NK-92 (cell line): ENCODE measurements around the gene STAC3.
"Not testable (repeated sequence)": the region's sequence is repeated elsewhere in the genome, so short reads cannot be mapped to it uniquely, and the experiment has no call there.

Source experiments
- DNase-seq: peaks from one replicate; lab custom pipeline; 2025; ENCODE audit not compliant: unreplicated experiment; lab: John Stamatoyannopoulos, UW

Gene STAC3

DNA sequence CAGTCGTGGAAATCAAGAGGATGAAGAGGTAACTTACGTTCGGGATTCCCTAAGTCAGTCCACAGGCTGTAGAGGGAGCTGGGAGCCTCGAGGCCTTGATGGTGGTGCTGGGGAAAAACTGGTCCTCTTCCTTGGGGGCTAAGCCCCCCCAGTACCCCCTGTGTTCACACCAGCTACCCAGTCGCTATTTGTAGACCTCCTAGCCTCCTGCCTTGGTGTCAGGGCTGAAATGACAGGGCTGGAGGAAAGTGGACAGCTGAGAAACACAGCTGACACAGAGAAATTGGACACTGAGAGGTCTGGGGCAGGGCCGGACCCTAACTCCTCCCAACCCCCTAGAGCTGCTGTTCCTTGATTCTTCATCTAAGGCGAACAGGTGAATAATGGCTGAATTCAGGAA, at the start of gene STAC3:
STAC3 (minus strand) TSS at position 232 of the 400 bp plus-strand sequence. CDS start 1,551 bp downstream, outside the sequence.
- no peak for DNase-seq

DNA sequence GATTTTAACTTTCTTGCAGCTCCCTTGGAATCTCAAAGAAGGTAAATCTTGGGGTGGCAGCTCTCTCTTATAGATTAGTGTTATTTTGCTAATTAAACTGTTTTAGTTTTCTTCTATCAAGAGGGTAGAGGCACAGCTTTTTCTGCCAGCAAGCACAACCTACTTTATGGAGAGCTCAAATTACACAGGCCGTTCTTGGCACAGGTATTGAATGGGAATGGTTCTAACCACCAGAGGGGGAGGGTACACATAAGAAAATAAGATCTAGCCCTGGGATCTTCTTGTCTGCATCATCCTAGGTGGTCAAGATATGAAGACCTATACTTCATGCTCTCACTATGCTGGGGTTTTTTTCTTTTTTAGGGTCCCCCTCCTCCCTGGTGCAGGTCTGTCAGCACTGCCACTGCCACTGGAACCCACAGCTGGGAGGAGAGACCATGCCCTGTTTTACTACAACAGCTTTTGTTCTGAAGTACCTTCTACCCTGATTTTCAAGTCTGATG, 48.6 kb upstream of the STAC3 start:
- DNase-seq = no peak

DNA sequence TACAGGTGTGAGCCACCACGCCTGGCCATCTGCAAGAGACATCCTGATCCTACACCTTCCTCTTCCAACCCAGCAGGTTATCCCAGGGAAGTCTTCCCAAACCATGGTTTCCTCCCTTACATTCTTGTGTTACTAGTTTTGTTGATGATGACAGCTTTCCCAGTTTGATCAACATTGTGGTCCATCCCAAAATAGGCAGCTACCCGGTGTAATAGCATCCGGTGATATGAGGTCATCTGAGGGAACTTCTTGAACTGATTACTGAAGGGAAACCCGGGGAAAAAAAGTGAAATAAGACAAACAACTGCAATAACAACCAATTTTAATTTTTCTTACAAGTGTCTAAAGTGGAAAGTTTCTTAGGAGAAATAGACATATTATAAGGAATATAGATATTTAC, 45.3 kb upstream of the STAC3 start:
- DNase-seq = no peak

DNA sequence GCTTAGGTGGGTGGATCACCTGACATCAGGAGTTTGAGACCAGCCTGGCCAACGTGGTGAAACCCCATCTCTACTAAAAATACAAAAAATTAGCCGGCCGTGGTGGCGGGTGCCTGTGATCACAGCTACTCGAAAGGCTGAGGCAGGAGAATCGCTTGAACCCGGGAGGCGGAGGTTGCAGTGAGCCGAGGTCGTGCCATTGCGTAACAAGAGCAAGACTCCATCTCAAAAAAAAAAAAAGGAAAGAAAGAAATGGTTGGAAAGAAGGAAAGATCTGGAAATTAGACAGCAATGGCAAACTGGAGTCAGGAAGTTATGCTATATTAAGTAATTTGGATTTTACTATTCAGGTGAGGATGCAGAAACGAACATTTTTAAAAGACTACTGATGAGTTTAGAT, 31.1 kb upstream of the STAC3 start:
- DNase-seq = not testable (repeated sequence)

DNA sequence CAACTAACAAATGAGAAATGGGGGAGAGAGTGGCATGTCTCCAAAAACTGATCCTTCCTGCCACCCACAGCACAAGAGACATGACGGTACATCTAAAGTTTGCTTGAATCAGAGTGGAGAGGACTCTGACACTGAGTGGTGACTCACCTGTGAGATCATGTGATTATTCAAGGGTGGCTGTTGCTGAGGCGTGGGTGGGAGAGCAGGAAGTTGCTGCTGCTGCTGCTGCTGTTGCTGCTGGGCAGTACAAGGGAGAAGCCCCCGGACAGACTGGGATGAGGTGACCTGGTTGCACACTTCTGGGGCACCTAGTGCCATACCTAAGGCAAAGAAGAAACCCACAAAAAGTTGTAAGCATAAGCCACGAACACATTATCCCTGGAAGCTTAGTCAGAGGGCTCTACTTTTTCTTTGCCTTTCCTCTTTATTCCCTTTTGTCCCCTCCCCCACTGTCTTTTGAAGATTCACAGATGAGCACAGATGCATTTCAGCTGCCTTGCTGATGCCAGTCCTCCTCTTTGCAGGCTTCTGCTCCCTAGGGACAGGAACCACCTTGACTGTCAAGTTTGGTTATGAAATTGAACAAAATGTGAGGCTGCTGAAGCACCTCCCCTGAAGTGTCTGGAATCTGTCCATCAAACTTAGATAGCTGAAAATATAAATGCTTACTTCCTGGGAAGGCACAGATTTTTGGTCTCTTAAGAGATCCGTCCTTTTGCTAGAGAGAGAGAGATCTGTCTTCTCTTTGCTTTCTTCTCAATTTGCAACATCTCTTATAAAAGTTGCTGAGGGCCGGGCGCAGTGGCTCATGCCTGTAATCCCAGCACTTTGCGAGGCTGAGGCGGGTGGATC, 29.4 kb upstream of the STAC3 start:
- DNase-seq = no peak

DNA sequence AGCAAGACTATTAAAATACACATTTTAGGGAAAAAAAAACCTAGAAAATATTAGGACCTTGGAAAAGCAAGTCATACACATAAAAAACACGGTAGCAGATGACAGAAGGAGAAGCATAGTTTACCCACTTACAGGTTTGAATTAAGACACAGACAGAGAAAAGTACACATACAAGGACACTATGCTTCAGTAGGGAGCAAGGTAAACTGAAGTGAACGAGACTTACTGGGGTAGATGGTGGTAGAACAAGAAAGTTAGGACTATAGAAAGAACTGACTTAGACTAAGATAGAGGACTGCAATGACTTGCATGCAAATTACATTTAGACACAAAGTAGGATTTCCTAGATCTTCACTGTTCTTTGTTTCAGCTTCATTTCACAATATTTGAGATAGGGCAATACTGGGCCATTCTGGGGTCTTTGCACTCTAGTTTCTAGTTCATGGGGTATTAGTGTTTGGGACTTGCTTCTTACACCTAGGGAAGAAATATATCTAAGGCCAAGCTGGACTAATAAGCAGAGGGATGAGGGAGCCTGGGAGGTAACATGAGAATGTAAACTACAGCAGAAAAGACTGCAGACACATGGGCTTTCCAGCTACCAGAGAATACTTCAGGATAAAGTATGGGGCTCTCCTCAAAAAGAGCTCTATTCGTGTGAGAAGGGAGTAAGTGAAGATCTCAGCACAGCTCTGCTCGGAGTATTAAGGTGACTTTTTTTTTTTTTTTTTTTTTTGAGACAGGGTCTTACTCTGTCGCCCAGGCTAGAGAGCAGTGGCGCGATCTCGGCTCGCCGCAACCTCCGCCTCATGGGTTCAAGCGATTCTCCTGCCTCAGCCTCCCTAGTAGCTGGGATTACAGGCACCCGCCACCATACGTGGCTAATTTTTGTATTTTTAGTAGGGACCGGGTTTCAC, 27.7 kb upstream of the STAC3 start:
- no peak for DNase-seq

DNA sequence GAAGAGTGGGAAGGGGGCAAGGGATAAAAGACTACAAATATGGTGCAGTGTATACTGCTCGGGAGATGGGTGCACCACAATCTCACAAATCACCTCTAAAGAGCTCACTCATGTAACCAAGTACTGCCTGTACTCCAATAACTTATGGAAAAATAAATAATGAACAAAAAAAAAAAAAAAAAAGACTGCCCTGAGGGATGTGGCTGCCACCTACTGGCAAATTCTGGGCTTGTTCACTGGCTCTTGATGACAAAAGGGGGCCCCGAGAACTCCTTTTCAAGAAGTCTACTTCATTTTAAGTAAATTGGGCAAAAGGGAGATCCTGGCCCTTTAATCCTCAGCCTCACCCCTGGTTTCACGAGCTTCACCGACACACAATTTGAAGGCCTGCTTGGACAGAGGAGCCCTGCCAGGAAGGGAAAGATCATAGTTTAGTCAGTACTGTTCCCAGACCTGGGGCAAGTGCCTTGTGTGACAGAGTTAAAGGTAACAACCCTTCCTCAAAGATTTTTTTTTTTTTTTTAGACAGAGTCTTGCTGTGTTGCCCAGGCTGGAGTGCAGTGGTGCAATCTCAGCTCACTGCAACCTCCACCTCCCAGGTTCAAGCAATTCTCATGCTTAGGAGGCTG, 26.1 kb upstream of the STAC3 start:
- no peak for DNase-seq

DNA sequence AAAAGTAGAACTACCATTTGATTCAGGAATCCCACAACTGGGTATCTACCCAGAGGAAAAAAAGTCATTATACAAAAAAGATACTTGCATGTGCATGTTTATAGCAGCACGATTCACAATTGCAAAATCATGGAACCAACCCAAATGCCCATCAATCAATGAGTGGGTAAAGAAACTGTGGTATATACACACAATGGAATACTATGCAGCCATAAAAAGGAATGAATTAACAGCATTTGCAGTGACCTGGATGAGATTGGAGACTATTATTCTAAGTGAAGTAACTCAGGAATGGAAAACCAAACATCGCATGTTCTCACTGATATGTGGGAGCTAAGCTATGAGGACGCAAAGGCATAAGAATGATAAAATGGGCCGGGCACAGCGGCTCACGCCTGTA, 25.2 kb upstream of the STAC3 start:
- not testable (repeated sequence) for DNase-seq

DNA sequence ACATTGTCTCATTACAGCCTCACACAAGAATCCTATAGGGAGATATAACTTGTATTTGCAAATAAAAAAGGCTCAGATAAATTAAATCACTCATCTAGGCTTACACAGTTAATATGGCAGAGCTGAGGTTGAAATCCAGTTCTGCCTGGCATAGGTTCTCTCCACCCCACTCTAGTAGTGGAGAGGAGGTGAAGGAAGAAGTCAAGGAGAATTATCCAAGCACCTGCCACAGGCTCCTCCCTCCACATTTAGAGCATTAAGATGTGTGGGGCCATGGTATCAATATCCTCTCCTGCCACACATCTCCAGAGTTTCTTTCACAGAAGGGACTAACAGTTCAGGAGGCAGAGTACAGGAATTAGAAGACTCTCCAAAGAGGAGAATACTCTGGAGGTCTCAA, 22.5 kb upstream of the STAC3 start:
- DNase-seq = no peak

DNA sequence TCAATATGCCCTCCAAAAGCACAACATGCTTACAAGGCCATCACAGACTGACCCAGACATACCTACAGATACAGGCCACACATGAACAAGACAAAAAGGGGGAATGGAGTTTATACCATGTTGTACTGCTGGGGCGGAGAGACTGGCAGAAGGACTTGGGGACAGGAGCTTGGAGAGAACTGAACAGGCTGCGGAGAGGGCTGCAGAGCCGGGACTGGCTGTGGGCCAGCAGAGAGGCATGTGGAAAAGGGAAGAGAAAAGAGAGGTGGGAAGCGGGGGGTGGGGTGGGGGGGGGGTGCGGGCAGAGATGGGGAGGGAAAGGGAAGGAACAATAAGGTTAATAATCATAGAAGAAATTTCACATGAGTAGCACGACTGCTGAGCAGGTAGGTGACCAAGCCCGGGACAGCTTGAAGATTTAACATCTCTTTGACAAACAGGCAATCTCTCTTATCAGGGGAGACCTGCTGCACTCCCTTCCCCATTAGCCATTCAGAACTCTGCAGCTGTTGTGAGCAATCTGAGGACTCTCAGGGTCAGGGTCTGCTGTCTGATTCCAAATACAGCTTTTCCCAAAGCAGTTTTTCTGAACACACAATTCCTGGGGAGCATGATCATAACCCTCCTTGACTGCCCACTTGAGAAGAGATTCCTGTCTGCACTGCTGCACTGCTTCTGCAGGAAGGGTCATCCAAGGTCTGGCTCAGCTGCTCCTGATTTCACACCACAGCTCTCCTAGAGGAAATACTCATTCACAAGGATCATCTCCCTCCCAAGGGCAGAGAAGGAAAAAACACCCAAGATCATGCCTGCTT, 21.6 kb upstream of the STAC3 start:
- no peak for DNase-seq

DNA sequence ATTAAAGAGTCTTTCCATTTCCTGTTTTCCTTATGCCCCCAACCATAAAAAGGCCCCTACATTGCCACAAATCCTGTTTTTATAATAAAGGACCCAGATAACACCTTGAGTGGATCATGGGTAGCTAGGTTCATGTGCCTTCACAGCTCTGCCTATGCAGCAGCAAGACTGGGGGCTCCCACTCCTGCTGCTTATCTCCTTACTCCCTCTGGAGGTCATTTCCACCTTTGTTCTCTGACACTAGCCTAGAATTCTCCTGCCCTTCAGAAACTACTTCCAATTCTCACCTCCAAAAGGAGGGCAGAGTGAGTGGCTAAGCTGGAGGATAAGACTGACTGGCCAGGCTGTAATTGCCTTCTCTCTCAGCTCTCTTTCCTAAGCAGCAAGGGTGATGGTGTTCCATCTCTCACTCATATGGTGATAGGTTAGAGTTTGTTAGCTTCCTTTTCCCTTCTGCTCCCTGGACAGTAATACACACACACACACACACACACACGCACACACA, 20.0 kb upstream of the STAC3 start:
- no peak for DNase-seq

DNA sequence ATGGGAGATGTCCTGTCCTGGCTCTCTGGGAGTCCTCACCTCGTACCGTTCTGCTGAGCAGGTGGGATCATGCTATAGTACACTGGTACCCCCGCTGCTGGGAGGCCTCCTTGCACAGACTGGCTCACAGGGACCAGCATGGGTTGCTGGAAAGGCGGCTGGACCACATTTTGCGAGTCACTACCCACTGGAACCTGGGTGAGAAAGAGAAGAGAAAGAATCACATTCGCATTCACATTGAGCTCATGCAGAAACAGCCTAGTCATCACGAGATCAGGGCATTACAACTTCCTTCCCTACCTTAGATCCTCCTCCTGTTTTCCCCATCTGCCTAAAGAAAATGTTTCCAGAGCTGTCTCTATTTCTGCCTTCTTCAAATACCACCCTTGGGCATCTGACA, 17.3 kb upstream of the STAC3 start:
- no peak for DNase-seq

DNA sequence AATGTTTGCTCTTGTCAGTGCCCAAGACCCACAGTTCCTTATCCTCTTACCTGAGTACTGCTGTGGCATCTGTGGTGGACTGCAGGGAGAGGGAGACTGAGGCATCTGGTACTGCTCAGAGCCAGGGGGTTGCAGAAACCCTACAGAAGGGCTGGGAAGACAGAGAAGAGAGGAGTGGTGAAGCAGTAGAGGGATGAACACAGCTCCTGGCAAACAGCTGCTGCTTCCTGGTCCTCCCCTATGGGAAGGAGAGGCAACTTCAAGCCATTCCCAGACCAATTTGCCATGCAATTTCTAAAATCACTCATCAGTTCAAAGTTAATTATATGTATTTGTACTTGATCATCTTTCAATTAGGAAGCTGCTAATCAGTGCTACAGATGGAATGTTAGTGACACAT, 15.7 kb upstream of the STAC3 start:
- DNase-seq = no peak

DNA sequence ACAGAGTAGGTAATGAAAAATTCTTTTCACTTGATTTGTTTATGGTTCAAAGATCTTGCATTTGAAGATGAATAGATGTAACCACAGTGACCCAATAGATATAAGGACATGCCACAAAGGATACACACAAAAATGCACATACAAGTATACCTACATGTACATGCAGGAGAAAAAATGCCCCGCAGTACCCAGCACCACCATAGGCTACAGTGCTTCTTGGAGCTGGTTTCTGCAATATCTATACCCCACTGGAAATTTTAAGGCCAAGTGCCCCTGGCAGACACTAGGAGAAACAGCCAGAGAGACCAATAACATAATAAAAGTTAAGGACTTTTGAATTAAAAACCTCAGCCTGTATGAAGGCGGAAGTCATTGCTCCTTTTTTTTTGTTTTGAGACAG, 12.1 kb upstream of the STAC3 start:
- no peak for DNase-seq

DNA sequence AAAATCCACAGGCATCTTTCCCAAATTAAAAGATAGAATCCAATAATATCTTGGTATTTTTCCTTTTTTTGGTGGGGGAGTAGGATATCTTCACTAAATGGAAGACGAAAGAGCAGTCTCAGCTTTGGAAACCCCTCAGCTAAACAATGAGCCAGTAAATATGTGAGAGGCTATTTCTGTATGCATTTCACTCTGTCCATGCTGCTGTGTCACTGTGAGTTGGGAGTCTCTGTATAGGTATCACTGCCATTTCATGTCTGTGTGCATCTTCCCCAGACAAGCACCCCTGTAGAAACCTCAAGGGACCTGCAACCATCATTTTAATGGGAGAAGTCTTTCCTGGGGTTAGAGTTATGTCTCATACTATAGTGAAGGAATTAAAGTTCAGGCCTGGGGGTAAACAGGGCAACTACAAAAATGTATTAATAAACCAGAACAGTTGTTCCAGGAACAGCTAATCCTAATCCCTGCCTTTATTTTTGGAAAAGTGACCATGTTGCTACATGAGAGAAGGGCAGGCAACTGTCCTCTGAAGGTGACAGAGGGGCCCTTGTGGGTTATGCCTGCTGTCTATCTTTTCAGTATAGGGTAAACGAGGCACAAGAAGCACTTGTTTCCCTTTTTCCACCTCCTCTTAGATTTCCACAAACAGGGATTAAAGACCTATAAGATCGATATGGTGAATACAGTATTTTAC, 11.3 kb upstream of the STAC3 start:
- DNase-seq = no peak

DNA sequence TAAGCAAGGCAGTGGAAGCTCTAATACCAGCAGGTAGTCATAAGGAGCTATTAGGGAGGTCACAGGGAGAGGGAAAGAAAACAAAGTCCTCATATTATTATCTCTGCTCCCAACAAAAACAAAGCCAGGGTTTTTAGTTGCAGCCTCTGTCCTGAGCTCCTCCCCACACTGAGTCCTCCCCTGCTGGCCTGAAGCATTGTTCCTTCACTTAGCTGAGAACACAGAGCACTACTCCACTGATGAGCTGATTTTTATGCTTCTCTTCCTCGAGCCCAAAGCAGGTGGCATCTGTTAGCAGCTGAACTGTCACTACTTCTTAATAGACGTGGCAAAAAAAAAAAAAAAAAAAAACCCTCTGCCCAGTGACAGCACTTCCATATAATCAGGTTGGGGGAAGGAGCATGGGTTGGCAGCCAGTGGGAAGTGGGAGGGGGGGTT, 10.5 kb upstream of the STAC3 start:
- no peak for DNase-seq

DNA sequence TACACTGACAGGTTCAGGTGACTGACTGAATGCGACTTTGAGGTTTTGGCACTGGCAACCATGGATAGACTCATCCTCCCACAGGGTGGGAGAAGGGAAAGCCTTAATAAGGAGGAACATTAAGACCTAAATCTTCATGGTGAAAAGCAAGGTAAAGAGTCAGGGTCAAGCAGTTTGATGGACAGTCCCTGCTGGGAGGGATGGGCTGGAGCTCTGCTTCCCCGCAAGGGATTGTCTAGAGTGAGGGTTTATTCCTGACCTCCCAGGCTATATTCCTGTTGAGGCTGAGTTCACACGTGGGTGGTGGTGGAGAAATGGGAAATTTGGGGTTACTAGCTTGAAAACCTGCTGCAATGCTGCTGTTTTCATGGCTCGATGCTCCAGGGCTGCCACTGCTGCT, 9.4 kb upstream of the STAC3 start:
- DNase-seq = no peak

DNA sequence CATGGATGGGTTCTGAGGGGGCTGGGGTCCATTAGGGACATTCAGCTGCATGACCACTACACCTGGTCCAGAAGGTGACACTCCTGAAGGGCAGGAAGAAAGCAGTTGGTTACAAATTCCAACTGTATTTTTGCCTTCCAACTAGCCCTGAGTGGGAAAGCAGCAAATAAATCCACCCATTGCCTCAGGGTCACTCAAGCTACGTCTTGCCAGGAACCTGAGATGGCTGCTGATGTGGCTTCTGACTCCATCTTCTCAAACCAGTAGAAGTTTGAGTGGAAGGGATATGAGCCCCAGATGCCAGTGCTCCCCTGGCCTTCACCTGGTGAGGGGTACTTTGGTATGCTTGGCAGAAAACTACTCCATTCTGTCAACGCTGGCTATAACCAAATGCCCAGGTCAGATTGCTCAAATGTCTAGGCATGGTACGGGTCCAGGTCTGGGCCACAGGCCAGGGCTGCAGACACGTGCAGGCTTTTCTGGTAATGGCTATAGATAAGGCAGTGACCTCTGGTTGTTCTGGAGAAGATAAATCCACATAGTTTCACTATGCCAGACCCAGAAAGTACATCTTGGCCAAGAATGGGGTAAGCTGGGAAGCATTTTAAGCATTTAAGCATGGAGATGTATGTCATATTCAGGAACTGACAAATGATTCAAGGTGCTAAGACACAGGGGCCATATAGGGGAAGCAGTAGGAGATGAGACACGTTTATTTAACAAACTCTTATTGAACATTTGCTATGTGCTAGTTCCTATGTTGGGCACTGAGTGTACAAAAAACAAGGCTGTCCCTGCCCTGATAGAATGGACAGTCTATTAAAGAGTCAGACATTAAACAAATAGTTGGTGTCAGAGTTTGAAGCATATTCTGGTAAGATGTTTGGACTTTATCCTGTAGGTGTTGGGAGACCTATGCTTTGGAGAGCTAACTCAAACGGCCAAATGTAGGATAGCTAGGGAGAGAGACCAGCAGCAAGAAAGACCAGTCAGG, 8.3 kb upstream of the STAC3 start:
- DNase-seq = no peak
